Mesodermal cell (in vitro differentiated cells): ENCODE data around the gene PDXP.

Source experiments
- H3K27ac ChIP-seq: 2 replicates; pipeline ENCODE4 v1.7.0; 2013; ENCODE audit warnings: mild to moderate bottlenecking, low read depth, low read length, moderate library complexity; ENCODE audit not compliant: severe bottlenecking
- H3K36me3 ChIP-seq: 2 replicates; pipeline ENCODE4 v1.7.1; 2013; ENCODE audit warnings: mild to moderate bottlenecking, low read length, moderate library complexity; ENCODE audit not compliant: control insufficient read depth, insufficient read depth
- H3K4me1 ChIP-seq: one replicate; pipeline ENCODE4 v1.7.1; 2013; ENCODE audit warnings: mild to moderate bottlenecking, low read length; ENCODE audit not compliant: insufficient read depth, control insufficient read depth, poor library complexity, severe bottlenecking
- H3K4me3 ChIP-seq: 2 replicates; pipeline ENCODE4 v1.7.0; 2013; ENCODE audit warnings: low read length, control low read depth, mild to moderate bottlenecking; ENCODE audit not compliant: insufficient read depth, poor library complexity, severe bottlenecking; ENCODE audit errors: extremely low read depth
- H3K9me3 ChIP-seq: 2 replicates; pipeline ENCODE4 v1.7.1; 2013; ENCODE audit warnings: mild to moderate bottlenecking, low read length, moderate library complexity; ENCODE audit not compliant: control insufficient read depth
- WGBS, 2 experiments: methylation state at CpG; one replicate each; pipeline ENCODE4 v1.1.5; 2013; ENCODE audit warnings: missing lambda C conversion rate in 2 of 2; ENCODE audit not compliant: insufficient coverage in 2 of 2; 5-methylcytosine and 5-hydroxymethylcytosine counted together

PDXP gene

GRCh38 chr22:37705205-37705604, 46.7 kb downstream of the PDXP start:
- Histone ChIP-seq H3K9me3 (no peaks in the 10 kb centered on the region), H3K27ac (no peak overlapping the region), H3K36me3 (peaks cover 58% of the 10 kb centered on the region), H3K4me1 (no peaks in the 10 kb centered on the region), H3K4me3 (no peak overlapping the region)
- WGBS, 2 experiments: 88 to 93% methylated on average over 2 of the region's 3 CpGs

GRCh38 chr22:37708580-37709444, 50.3 kb downstream of the PDXP start:
- H3K4me1 ChIP-seq: no peaks in the 10 kb centered on the region
- no peaks in the 10 kb centered on the region for H3K9me3 ChIP-seq
- 91 to 94% methylated on average over 19 to 24 of the region's 25 CpGs for WGBS, 2 experiments
- peaks cover 54% of the 10 kb centered on the region for H3K36me3 ChIP-seq
- no peak overlapping the region for H3K4me3 ChIP-seq
- no peak overlapping the region for H3K27ac ChIP-seq

GRCh38 chr22:37709445-37709765, 50.9 kb downstream of the PDXP start:
- H3K4me3 ChIP-seq: no peak overlapping the region
- 94 to 100% methylated on average over 3 to 7 of the region's 15 CpGs for WGBS, 2 experiments

GRCh38 chr22:37710675-37711074, 52.2 kb downstream of the PDXP start:
- H3K36me3 ChIP-seq: peaks cover 57% of the 10 kb centered on the region
- no peaks in the 10 kb centered on the region for H3K9me3 ChIP-seq
- no peak overlapping the region for H3K27ac ChIP-seq
- 85 to 89% methylated on average over 1 to 3 of the region's 3 CpGs for WGBS, 2 experiments
- no peak overlapping the region for H3K4me3 ChIP-seq
- H3K4me1 ChIP-seq: no peaks in the 10 kb centered on the region

More at GRCh38 chr22:37709445-37709765, 50.9 kb downstream of the PDXP start:
- no peaks in the 10 kb centered on the region for H3K9me3 ChIP-seq
- peaks cover 58% of the 10 kb centered on the region for H3K36me3 ChIP-seq
- H3K4me1 ChIP-seq: no peaks in the 10 kb centered on the region
- no peak overlapping the region for H3K27ac ChIP-seq

GRCh38 chr22:37711490-37711889, 53.0 kb downstream of the PDXP start:
- peaks cover 57% of the 10 kb centered on the region for H3K36me3 ChIP-seq
- H3K4me1 ChIP-seq: no peaks in the 10 kb centered on the region
- H3K4me3 ChIP-seq: no peak overlapping the region
- no peaks in the 10 kb centered on the region for H3K9me3 ChIP-seq
- 95 to 100% methylated on average over 4 to 5 of the region's 10 CpGs for WGBS, 2 experiments
- H3K27ac ChIP-seq: no peak overlapping the region

- Histone ChIP-seq H3K4me3 (no peak overlapping the region), H3K4me1 (no peaks in the 10 kb centered on the region), H3K27ac (no peak overlapping the region), H3K36me3 (peaks cover 55% of the 10 kb centered on the region), H3K9me3 (no peaks in the 10 kb centered on the region)
- 92 to 98% methylated on average over 4 to 6 of the region's 7 CpGs for WGBS, 2 experiments
These were observed 55.2 kb downstream of the PDXP start for GRCh38 chr22:37713761-37714160.

GRCh38 chr22:37714634-37715033, 56.1 kb downstream of the PDXP start:
- Histone ChIP-seq H3K4me1 (no peaks in the 10 kb centered on the region), H3K27ac (no peak overlapping the region), H3K36me3 (peaks cover 55% of the 10 kb centered on the region), H3K9me3 (no peaks in the 10 kb centered on the region), H3K4me3 (no peak overlapping the region)
- 100% methylated on average over 1 of the region's 2 CpGs; no CpG with 5 or more reads in 1 of the 2 experiments for WGBS, 2 experiments

GRCh38 chr22:37715760-37716159, 57.2 kb downstream of the PDXP start:
- H3K27ac ChIP-seq: no peak overlapping the region
- no peaks in the 10 kb centered on the region for H3K9me3 ChIP-seq
- WGBS, 2 experiments: 93 to 96% methylated on average over 6 of the region's 7 CpGs
- no peak overlapping the region for H3K4me3 ChIP-seq
- peaks cover 56% of the 10 kb centered on the region for H3K36me3 ChIP-seq
- H3K4me1 ChIP-seq: no peaks in the 10 kb centered on the region
